GM12892 (cell line): ENCODE data around the gene ANKS1B.

Experiments
- DNase-seq: peaks from one replicate; pipeline ENCODE4 v3.0.0; 2011; ENCODE audit not compliant: insufficient read length
- FAIRE-seq: peaks from 2 replicates; lab custom pipeline; 2011; peaks lifted over from hg19 to GRCh38; lab: Jason Lieb, UNC
- POLR2A ChIP-seq: IDR thresholded peaks from 2 replicates; pipeline ENCODE4 v1.6.1; 2011; ENCODE audit warnings: low read depth, low read length, control low read depth
- POLR2AphosphoS5 ChIP-seq: IDR thresholded peaks from 2 replicates; pipeline ENCODE4 v1.6.1; 2011; ENCODE audit warnings: low read depth, low read length, control low read depth
- TAF1 ChIP-seq: IDR thresholded peaks from 2 replicates; pipeline ENCODE4 v1.6.1; 2011; ENCODE audit warnings: low read depth, mild to moderate bottlenecking, control low read depth, low read length, borderline replicate concordance

Gene ANKS1B

DNA sequence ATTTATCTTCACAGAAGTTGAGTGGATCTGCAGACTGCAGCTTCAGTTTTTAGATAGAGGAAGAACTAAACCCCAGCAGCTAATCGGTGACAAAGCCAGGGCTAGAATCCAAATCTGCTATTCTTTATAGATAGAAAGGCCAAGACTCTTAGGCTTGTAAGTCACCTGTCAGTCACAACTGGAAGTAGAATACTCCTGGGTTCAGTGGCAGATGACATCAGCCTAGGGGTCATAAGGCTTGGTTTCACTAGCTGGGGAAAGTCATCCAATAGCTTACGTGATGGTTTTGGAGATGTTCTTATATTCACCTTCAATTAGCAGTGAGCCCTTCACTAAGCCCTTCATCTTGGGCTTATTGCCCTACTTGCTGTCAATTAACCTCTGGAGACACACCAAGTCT is 1246.2 kb downstream of the ANKS1B start:
- no peak for FAIRE-seq
- TF ChIP-seq POLR2AphosphoS5, result no peak
- no peak for TF ChIP-seq TAF1
- TF ChIP-seq POLR2A, result no peak

DNA sequence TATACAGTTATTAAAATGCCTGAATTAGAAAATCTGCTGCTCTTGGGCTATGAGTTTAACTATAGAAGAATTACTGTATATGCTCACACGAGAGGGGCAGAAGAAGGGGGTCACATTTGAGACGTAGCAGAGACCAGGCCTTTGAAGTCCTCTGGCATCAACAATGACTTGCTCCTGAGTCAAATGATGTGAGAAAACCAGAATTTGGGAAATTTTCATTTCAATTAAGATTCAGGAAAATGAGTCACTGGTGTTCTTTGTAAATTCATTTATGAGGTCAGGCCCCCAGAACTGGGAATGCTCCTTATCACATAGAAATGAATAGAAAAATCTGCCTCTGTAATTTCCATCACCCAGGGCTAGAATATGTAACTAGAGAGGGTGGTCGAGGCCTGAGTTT is 1246.7 kb downstream of the ANKS1B start:
- DNase-seq, result no peak
- no peak for FAIRE-seq
- no peak for TF ChIP-seq POLR2AphosphoS5
- no peak for TF ChIP-seq POLR2A
- no peak for TF ChIP-seq TAF1

More for the DNA sequence above, 1246.2 kb downstream of the ANKS1B start:
- no peak for DNase-seq

DNA sequence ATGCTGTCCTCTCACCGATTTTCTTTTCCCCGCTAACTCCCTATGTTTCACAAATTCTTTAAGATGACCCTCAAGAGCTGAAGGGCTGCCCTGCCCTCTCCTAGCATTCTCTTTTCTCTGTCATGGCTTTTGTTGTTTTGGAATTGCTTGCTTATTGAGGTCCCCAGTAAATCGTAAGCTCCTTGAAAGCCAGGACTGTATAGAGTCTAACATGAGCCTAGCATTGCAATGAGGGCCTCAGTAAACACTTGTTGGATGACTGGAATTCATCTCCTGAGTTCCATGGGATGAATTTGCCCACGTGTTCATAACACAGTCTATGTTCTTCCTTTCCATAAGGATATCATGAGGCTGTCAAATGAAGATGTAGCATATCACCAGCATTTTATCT is 1247.4 kb downstream of the ANKS1B start:
- TF ChIP-seq POLR2AphosphoS5, result no peak
- TF ChIP-seq TAF1, result no peak
- no peak for TF ChIP-seq POLR2A
- FAIRE-seq (no peak), DNase-seq (no peak)

DNA sequence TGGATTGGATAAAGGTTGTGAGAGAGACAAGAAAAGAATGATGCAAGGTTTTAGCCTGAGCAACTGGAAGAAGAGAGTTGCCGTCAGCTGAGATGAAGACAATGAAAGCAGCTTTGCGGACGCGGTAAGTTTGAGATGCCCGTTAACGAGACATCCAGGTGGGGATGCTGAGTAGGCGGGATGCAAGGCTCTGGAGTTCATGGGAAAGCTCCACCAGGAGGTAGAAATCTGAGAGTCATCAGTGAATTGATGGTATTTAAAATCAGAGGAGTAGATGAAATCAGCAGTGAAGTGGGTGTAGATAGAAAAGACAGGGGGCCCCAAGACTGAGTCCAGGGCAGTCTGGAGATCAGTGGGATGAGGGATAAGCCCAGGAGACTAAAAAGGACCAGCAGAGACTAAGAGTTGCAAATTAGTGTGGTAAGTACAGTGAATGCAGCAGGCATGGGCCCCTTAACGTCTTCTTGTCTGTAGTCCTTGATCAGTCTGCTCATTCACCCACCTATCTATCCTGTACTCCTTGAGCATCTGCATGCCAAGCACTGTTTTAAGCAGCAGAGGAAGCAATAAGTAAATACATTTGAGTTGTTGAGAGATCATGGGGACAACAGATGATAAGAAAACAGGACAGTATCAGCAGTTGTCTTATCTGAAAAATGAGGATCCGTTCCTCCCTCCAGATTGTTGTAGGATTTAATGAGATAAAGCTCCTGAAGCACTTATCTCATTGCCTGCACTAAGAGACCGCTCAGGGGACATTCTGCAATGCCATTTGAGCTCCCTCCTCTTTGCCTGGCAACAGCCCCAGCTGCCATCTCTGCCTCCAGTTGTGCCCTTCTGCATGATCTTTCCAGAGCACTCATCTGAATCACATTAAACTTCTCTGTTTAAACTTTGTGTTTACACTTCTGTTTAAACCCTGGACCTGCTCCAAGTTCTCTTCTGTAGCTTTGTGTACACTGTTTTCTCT is 1248.1 kb downstream of the ANKS1B start:
- no peak for FAIRE-seq
- no peak for DNase-seq
- no peak for TF ChIP-seq POLR2A
- TF ChIP-seq POLR2AphosphoS5, result no peak
- TF ChIP-seq TAF1, result no peak

DNA sequence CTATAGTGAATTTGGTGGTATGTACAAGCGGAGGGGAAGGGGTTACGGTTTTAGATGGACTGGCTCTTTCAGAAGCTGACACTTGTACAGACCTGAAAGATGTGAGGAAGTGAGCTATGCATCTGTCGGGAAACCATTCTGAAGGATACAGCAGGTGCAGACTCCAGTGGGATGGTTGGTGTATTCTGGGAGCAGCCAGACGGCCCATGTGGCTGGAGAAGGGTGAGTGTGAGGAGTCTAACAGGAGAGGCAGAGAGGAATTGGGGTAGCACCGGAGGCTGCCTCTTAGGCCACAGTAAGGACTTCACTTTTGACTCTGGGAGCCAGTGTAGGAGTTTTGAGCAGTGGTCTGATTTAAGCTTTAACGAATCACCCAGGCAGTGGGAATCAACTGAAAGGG is 1248.9 kb downstream of the ANKS1B start:
- FAIRE-seq (no peak), DNase-seq (no peak)
- TF ChIP-seq POLR2A, result no peak
- no peak for TF ChIP-seq POLR2AphosphoS5
- TF ChIP-seq TAF1, result no peak

DNA sequence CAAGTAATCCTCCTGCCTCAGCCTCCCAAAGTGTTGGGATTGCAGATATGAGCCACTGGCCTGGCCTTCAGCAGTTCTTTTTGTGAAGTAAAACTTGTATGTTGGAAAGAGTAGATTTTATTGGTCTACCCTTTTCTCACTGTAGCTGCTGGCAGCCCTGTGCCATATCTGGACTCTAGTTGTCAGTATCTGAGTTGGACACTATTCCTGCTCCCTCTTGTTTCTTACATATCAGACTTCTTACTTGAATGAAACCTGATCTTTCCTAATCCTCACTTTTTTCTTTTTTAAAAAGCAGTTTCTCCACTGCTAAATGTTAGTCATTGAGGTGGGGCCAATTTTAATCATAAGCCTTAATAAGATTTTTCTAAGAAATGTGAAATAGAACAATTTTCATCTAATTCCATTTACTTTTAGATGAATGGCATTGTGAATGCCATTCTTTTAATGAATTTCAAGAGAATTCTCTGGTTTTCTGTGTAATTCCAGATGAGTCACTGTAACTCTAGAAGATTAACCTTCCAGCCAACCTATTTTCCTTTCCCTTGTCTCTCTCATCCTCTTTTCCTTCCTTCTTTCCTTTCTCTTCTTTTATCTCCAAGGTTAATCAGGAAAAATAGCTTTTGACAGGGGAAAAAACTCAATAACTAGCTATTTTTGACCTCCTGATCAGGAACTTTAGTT is 1250.9 kb downstream of the ANKS1B start:
- FAIRE-seq (no peak), DNase-seq (no peak)
- no peak for TF ChIP-seq POLR2AphosphoS5

DNA sequence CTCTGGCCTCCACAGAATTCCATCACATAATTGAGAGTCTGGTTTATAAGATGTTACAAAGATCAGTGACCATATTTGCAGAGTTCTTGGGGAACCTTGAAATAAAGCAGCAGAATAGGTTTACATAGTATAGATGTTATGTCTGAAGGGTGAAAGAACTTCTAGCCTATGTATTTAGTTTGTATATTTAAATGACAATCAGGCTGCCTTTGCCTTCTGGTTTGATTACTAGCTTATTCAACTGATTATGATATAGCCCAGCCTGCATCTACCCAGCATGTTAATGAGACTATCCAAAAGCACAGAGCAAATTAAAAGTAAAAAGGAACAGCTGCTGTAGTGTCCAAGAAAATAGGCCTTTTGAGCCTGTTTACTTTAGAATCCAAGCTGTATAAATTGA is 1254.3 kb downstream of the ANKS1B start:
- TF ChIP-seq POLR2A, result no peak
- no peak for TF ChIP-seq TAF1
- no peak for TF ChIP-seq POLR2AphosphoS5
- no peak for FAIRE-seq
- DNase-seq, result no peak

DNA sequence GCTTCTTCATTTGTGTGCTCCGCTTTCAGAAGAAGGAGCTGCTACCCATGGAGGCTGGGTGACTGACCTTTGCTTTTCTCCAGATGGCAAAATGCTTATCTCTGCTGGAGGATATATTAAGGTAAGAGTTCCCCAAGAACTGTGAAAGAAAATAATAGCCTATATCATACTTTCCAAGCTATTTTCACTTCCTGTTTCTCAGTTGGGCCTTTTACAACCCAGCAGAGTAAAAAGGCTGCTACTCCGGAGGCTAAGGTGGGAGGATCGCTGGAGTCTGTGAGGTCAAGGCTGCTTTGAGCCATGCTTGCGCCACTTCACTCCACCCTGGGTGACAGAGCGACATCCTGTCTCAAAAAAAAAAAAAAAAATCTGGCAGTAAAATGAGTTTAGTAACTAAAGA is 1257.5 kb downstream of the ANKS1B start:
- TF ChIP-seq POLR2AphosphoS5 (no peak), TAF1 (no peak), POLR2A (no peak)
- DNase-seq (no peak), FAIRE-seq (no peak)

DNA sequence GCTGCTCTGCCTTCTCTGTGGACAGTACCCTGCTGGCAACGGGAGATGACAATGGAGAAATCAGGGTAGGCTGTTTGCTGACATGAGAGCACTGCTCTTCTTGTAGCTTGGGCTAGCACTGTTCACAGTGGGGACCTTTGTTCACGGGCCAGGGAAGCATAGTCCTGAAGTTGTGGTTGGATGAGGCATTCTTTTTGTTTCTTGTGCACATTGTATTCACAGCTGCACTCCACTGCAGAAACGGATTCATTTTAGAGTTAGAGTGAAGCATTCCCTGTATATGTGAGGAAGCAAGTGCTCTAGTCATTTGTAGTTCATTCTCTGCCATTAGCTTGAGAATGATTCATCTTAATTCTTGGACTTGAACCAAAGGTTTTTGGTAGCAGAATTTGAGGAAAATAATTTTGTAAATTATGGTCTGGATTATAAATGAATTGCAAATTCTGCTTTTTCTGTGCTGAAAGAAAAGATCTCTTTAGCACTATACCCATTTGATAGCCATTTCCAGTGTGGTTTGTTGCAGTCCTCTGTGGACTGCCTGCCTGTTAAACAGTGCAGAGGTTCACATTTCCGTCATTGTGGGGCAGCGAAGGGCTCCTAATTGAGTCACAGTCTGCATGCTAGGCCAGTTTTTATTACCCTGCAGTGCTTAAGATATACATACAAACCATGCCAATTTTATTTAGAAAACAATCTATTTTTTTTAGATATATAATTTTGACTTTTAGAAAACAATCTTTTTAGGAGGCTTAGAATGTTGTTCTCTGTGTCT is 1259.1 kb downstream of the ANKS1B start:
- FAIRE-seq (no peak), DNase-seq (peak; percentile 17)

DNA sequence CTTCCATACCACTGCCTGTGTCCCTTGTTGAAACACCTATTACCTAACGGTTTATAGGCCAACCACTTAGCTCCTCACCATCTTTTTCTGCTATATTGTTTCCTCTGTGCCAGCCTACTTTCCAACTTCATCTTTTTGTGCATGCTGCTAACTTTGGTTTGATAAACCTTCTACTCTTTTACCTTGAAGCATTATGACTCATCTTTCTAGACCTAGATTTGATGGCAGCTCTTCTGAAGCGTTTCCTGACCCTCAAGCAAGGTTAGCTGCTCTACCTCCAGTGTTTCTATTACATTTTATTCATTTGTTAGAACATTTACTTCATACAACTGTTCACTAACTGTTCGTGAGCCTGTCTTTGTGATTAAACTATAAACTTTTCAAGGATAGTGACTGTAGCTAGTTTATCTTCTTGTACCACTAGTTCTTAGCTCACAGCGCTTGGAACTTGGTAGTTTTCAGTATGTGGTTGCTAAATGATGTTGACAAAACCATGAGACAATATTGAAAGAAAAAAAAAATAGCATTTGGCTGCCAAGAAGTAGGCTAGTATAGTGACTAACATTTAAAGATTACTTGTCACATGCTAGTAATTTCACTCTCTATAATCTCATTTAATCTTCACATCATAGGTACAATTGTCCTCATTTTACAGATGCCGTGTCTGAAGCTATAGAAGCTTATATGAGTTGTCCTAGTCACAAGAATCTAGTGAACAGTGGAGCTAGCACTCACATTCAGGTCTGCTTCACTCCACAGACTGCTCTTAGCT is 1260.2 kb downstream of the ANKS1B start:
- TF ChIP-seq POLR2A, result no peak
- no peak for FAIRE-seq

More for the DNA sequence above, 1259.1 kb downstream of the ANKS1B start:
- TF ChIP-seq TAF1, result no peak
- no peak for TF ChIP-seq POLR2AphosphoS5
- no peak for TF ChIP-seq POLR2A

DNA sequence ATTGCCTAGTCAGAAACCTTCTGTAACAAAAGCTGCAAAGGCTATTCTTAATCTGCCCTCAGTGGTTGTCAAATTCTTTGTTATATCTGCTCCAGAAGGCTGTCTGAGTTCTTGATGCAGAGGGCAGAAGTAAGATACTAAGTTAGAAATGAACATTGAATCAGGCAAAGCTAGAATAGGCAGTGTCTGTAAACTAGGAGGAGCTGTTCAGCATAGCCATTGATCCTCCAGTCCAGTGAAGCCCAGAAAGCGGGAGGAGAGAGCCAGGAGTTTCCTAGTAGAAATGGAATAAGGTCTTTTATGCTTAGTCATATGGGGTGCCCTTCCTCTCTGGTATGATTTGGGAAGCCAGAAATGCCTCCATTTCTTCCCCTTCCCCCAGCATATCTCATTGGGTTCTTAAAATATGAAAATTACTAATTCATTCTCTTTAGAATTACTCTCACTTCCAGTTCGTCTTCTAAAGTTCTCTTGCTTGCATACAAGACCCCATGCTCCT is 1263.5 kb downstream of the ANKS1B start:
- DNase-seq (no peak), FAIRE-seq (no peak)
- no peak for TF ChIP-seq POLR2AphosphoS5
- no peak for TF ChIP-seq TAF1
- TF ChIP-seq POLR2A, result no peak

More for the DNA sequence above, 1260.2 kb downstream of the ANKS1B start:
- DNase-seq, result no peak
